ENCODE data around the gene AP2M1. TPM values are rescaled to one million over a fixed set of nuclear protein-coding genes. Genes with fewer than 3 reads are reported as not detected.

AP2M1 gene
- polyA plus RNA-seq, 1 experiment = 963 TPM

DNA sequence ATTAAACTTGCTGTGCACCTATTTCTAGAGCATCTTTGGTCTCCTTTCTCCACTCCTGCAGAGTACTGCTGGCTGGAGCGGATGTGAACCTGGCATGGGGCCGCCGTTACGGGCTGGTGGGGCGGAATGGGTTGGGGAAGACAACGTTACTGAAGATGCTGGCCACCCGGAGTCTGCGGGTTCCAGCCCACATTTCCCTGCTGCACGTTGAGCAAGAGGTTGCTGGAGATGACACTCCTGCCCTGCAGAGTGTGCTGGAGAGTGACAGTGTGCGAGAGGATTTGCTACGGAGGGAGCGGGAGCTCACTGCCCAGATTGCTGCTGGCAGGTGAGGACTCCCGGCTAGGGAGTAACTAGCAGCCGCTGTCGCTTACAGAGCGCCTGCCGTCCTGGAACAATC lies 13.4 kb downstream of the AP2M1 start:
- Histone ChIP-seq H3K9me3 (ENCODE audit: control insufficient read depth, insufficient read depth, low read length) (no peaks in the 10 kb centered on the region), H3K27ac (ENCODE audit: low read depth, low read length) (no peak overlapping the region), H3K27me3 (ENCODE audit: control insufficient read depth, insufficient read depth, low read length) (no peaks in the 10 kb centered on the region), H3K4me3 (ENCODE audit: low read depth, low read length) (no peak overlapping the region)
- ChIA-PET POLR2A (no interaction called here), CTCF (no interaction called here)
- TF ChIP-seq, protein P1, sequence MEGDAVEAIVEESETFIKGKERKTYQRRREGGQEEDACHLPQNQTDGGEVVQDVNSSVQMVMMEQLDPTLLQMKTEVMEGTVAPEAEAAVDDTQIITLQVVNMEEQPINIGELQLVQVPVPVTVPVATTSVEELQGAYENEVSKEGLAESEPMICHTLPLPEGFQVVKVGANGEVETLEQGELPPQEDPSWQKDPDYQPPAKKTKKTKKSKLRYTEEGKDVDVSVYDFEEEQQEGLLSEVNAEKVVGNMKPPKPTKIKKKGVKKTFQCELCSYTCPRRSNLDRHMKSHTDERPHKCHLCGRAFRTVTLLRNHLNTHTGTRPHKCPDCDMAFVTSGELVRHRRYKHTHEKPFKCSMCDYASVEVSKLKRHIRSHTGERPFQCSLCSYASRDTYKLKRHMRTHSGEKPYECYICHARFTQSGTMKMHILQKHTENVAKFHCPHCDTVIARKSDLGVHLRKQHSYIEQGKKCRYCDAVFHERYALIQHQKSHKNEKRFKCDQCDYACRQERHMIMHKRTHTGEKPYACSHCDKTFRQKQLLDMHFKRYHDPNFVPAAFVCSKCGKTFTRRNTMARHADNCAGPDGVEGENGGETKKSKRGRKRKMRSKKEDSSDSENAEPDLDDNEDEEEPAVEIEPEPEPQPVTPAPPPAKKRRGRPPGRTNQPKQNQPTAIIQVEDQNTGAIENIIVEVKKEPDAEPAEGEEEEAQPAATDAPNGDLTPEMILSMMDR (IDR thresholded peaks at IDR 0.05; ENCODE audit: low read depth, low read length) = no peak
- DNase-seq (ENCODE audit: low read depth, low spot score) = no peak

DNA sequence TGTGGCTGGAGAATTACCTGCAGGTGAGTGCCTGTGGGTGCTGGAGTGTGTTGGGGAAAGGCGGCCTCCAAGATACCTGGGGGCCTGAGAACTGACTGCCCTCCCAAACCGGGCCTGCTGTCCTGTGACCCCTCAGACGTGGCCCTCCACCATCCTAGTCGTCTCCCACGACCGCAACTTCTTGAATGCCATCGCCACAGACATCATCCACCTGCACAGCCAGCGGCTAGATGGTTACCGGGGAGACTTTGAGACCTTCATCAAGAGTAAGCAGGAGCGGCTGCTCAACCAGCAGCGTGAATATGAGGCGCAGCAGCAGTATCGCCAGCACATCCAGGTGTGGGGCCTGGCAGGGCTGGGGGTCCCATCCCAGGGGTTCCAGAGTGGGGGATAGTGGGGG lies 14.8 kb downstream of the AP2M1 start:
- TF ChIP-seq, protein P1 (IDR thresholded peaks at IDR 0.05; ENCODE audit: low read depth, low read length) = no peak
- no peak overlapping the region for H3K4me3 ChIP-seq (ENCODE audit: low read depth, low read length)
- ChIA-PET CTCF (interaction anchor here (1.2 to 1.6 kb wide), 2 partner anchors 38 to 60 kb away, joined by 3 to 4 read pairs; no protein-coding TSS in a partner anchor), POLR2A (interaction anchor here (1.3 kb wide), 1 partner anchor 15 kb away, joined by 4 read pairs; no protein-coding TSS in a partner anchor)
- no peaks in the 10 kb centered on the region for H3K9me3 ChIP-seq (ENCODE audit: control insufficient read depth, insufficient read depth, low read length)
- no peaks in the 10 kb centered on the region for H3K27me3 ChIP-seq (ENCODE audit: control insufficient read depth, insufficient read depth, low read length)
- no peak for DNase-seq (ENCODE audit: low read depth, low spot score)
- H3K27ac ChIP-seq (ENCODE audit: low read depth, low read length) = no peak overlapping the region

DNA sequence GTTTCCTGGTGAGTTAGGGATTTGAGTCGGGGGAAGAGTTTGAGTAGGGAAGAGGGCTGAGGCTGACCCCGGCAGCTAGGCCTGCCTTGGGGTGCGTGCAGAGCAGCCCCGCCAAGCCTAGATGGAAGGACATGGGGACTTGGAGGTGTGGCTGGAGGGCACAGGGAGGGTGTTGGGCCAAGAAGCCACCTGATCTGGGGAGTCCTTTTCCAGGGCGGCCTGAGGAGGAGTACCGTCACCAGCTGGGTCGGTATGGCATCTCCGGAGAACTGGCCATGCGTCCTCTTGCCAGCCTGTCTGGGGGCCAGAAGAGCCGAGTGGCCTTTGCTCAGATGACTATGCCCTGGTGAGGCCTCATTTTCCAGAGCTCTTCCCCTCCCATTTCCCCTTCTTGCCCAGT lies 18.2 kb downstream of the AP2M1 start:
- CTCF ChIA-PET = no interaction called here
- Histone ChIP-seq H3K9me3 (ENCODE audit: control insufficient read depth, insufficient read depth, low read length) (no peaks in the 10 kb centered on the region), H3K4me3 (ENCODE audit: low read depth, low read length) (no peak overlapping the region), H3K27ac (ENCODE audit: low read depth, low read length) (no peak overlapping the region), H3K27me3 (ENCODE audit: control insufficient read depth, insufficient read depth, low read length) (no peaks in the 10 kb centered on the region)
- TF ChIP-seq, protein P1 (IDR thresholded peaks at IDR 0.05; ENCODE audit: low read depth, low read length) = no peak
- no peak for DNase-seq (ENCODE audit: low read depth, low spot score)
- POLR2A ChIA-PET = no interaction called here

DNA sequence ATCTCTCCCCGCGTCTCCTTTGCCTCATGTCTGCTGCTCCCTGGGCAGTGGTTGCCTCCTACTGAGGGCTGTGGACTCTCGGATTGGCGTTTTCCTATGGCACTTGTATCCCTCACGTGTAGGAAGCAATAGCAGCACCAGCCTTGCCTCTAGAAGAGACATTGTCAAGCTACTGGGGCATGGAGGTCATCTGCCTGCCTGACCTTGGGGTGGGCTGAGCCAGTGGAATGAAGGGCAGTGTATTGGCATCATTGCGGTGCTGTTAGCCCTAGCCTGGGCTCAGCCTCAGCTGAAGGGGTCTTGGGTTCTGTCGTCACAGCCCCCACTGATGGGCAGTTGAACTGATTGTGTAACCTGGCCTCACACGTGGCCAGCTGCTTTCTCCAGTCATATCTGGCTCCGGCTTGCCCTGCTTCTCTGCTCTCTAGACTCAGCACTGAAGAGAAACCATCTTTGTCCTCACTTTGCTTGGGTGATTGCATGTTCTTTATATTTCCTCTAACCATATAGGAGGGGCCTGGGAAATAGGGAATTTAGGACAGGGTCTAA lies 19.4 kb downstream of the AP2M1 start:
- TF ChIP-seq, protein P1 (IDR thresholded peaks at IDR 0.05; ENCODE audit: low read depth, low read length) = no peak
- DNase-seq (ENCODE audit: low read depth, low spot score) = no peak
- Histone ChIP-seq H3K27ac (ENCODE audit: low read depth, low read length) (no peak overlapping the region), H3K9me3 (ENCODE audit: control insufficient read depth, insufficient read depth, low read length) (no peaks in the 10 kb centered on the region), H3K4me3 (ENCODE audit: low read depth, low read length) (no peak overlapping the region), H3K27me3 (ENCODE audit: control insufficient read depth, insufficient read depth, low read length) (no peaks in the 10 kb centered on the region)
- ChIA-PET CTCF (no interaction called here), POLR2A (no interaction called here)

DNA sequence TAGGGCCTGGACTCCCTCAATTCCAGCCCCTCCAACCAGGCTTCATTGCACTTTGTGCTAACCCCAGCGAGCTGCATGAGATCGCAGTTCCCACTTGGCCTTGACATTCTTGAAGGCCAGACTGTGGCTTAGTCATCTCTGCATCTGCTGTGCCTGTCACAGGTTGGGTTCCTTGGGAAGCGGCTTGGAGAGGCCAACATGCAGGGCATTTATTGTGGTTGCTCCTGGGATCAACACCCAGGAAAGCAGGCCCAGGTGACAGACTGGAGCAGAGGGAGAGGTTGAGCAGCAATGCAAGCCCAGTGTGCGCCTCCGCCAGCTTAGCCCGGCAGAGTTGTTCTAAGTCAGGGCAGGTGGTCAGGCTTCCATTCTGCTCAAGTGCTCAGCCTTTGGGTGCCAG lies 21.9 kb downstream of the AP2M1 start:
- Histone ChIP-seq H3K27me3 (ENCODE audit: control insufficient read depth, insufficient read depth, low read length) (no peaks in the 10 kb centered on the region), H3K9me3 (ENCODE audit: control insufficient read depth, insufficient read depth, low read length) (no peaks in the 10 kb centered on the region), H3K27ac (ENCODE audit: low read depth, low read length) (no peak overlapping the region), H3K4me3 (ENCODE audit: low read depth, low read length) (no peak overlapping the region)
- POLR2A ChIA-PET = no interaction called here
- CTCF ChIA-PET = no interaction called here
- TF ChIP-seq, protein P1 (IDR thresholded peaks at IDR 0.05; ENCODE audit: low read depth, low read length) = no peak
- DNase-seq (ENCODE audit: low read depth, low spot score) = no peak

Measured in AG04450 (cell line).